Measurements from ENCODE around the gene SASH1.

SASH1 gene

GRCh38 chr6:148516217-148516616 is 173.6 kb downstream of the SASH1 start:
- Mint-ChIP-seq H3K4me3 (no peak overlapping the region), H3K9me3 (no peaks in the 10 kb centered on the region), H3K4me1 (no peaks in the 10 kb centered on the region), H3K27me3 (peaks cover 12% of the 10 kb centered on the region), H3K27ac (no peak overlapping the region), H3K36me3 (no peaks in the 10 kb centered on the region)
- no peak for DNase-seq
- CTCF ChIA-PET, result no interaction called here

GRCh38 chr6:148516617-148517016 is 174.0 kb downstream of the SASH1 start:
- H3K9me3 Mint-ChIP-seq, result no peaks in the 10 kb centered on the region
- no peaks in the 10 kb centered on the region for H3K36me3 Mint-ChIP-seq
- no peak for DNase-seq
- no peak overlapping the region for H3K4me3 Mint-ChIP-seq
- H3K4me1 Mint-ChIP-seq, result no peaks in the 10 kb centered on the region
- H3K27me3 Mint-ChIP-seq, result peaks cover 12% of the 10 kb centered on the region
- CTCF ChIA-PET, result no interaction called here
- no peak overlapping the region for H3K27ac Mint-ChIP-seq

- Mint-ChIP-seq H3K4me3 (no peak overlapping the region), H3K4me1 (no peaks in the 10 kb centered on the region), H3K9me3 (no peaks in the 10 kb centered on the region), H3K36me3 (no peaks in the 10 kb centered on the region), H3K27ac (no peak overlapping the region), H3K27me3 (peaks cover 12% of the 10 kb centered on the region)
- DNase-seq, result no peak
- CTCF ChIA-PET, result no interaction called here
Observed at GRCh38 chr6:148517470-148517869, 174.8 kb downstream of the SASH1 start.

- Mint-ChIP-seq H3K4me3 (no peak overlapping the region), H3K27ac (no peak overlapping the region), H3K4me1 (no peaks in the 10 kb centered on the region), H3K27me3 (peaks cover 6% of the 10 kb centered on the region), H3K9me3 (no peaks in the 10 kb centered on the region), H3K36me3 (no peaks in the 10 kb centered on the region)
- CTCF ChIA-PET, result no interaction called here
- no peak for DNase-seq
Observed at GRCh38 chr6:148518511-148519156, 176.0 kb downstream of the SASH1 start.

DNA sequence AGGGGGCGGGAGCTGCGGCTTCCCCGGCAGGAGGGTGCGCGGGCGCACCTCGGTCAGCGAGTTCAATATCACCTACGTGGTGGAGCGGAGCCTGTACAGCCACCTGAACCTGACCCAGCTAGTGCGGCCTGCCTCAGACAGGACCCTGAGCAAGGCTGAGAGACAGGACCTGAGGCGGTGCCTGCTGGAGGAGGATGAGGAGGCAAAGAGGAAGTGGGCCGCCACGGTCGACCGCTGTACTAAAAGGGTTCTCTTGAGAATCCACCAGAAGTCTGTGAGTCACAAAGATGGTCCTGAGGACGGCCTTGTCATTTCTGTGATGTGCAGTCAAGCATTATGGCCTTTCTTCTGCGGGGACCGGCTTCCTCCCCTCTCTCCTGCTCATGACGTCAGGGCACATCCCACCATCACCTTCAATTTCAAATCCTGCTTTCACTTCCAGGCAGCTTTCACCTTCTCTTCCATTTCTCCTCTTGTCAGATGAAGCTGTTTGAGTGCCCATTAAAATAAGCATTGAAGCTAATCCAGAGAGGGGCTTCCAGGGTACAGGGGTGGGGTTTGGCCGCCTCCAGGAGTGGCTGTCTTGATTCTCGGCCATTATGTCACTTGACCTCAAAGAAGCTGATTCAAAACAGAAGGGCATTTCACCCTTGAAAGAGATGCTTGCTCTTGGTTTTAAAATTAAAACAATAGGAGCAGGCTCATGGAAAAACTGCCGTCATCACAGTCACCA is 177.6 kb downstream of the SASH1 start:
- Mint-ChIP-seq H3K27ac (no peak overlapping the region), H3K4me3 (no peak overlapping the region)

DNA sequence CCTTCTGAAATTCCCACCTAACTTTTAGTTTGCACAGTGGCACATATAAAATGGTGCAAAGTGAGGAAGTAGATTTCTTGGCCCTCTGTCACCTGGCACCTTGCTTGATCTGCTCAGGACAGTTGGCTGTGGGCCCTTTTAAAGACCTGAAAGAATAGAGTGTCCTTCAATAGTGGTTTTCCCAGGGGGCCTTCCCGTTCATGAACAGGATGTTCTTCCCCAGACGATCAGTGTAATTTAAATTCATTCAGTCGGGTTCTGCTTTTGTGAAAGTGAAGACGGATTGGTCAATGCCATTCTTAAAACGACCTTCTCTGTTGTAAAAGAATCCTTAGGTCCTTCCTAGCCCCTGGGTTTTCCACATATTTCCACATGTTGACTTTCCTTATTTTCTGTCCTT is 178.5 kb downstream of the SASH1 start:
- Mint-ChIP-seq H3K36me3 (no peaks in the 10 kb centered on the region), H3K4me3 (no peak overlapping the region), H3K27me3 (peaks cover 4% of the 10 kb centered on the region), H3K9me3 (no peaks in the 10 kb centered on the region), H3K27ac (no peak overlapping the region), H3K4me1 (no peaks in the 10 kb centered on the region)
- CTCF ChIA-PET, result no interaction called here
- no peak for DNase-seq

More for the DNA sequence above, 177.6 kb downstream of the SASH1 start:
- Mint-ChIP-seq H3K4me1 (no peaks in the 10 kb centered on the region), H3K36me3 (no peaks in the 10 kb centered on the region), H3K27me3 (peaks cover 4% of the 10 kb centered on the region), H3K9me3 (no peaks in the 10 kb centered on the region)
- CTCF ChIA-PET, result no interaction called here
- DNase-seq, result no peak

- H3K4me1 Mint-ChIP-seq, result no peaks in the 10 kb centered on the region
- no peak overlapping the region for H3K27ac Mint-ChIP-seq
- DNase-seq, result no peak
- no peak overlapping the region for H3K4me3 Mint-ChIP-seq
- no peaks in the 10 kb centered on the region for H3K36me3 Mint-ChIP-seq
- CTCF ChIA-PET, result no interaction called here
- no peaks in the 10 kb centered on the region for H3K9me3 Mint-ChIP-seq
- H3K27me3 Mint-ChIP-seq, result peaks cover 2% of the 10 kb centered on the region
Observed at GRCh38 chr6:148521586-148521985, 178.9 kb downstream of the SASH1 start.

DNA sequence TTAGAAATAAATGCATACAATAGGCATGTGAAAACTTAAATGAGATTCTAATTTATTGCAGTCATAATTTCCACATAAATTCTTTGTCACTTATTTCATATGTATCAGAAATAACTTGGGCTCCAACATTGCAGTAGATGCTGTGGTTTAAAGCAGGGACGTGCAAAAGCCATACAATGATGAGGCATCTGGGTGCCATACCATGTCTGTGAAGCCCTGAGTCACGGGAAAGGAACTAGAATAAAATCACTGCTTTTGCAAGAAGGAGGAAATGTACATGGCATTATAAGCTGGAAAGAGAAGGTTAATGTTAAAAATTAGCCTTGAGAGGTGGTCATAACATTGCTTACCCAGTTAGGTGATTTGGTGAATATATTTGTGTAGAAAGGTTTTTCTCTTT is 180.4 kb downstream of the SASH1 start:
- H3K27ac Mint-ChIP-seq, result no peak overlapping the region
- DNase-seq, result no peak
- CTCF ChIA-PET, result no interaction called here
- no peaks in the 10 kb centered on the region for H3K27me3 Mint-ChIP-seq
- H3K9me3 Mint-ChIP-seq, result no peaks in the 10 kb centered on the region
- H3K4me1 Mint-ChIP-seq, result no peaks in the 10 kb centered on the region
- H3K36me3 Mint-ChIP-seq, result no peaks in the 10 kb centered on the region
- H3K4me3 Mint-ChIP-seq, result no peak overlapping the region

GRCh38 chr6:148523551-148523950 is 180.9 kb downstream of the SASH1 start:
- CTCF ChIA-PET, result no interaction called here
- no peak for DNase-seq
- Mint-ChIP-seq H3K9me3 (no peaks in the 10 kb centered on the region), H3K4me3 (no peak overlapping the region), H3K36me3 (no peaks in the 10 kb centered on the region), H3K4me1 (no peaks in the 10 kb centered on the region), H3K27ac (no peak overlapping the region), H3K27me3 (no peaks in the 10 kb centered on the region)

DNA sequence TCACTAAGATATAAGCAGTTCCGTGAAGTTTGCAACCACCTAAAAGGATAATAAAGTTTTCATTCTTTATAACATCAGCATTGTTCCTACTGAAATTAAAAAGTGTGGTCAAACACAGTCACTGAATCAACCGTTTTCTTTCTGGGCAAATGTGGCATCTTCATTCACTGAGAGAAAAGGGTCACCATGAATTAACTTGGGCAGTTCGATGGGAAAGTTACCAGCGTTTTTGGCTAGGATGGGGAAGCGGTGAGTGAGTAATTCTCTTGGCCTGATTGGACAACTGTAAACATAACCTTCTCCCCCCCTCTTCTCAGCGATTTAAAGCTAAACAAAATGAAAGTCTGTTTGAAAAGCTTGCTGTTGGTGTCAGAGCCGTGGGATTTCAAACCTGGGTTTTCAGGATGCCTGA is 181.8 kb downstream of the SASH1 start:
- no peaks in the 10 kb centered on the region for H3K4me1 Mint-ChIP-seq
- no peak overlapping the region for H3K4me3 Mint-ChIP-seq
- no peaks in the 10 kb centered on the region for H3K36me3 Mint-ChIP-seq
- no peak overlapping the region for H3K27ac Mint-ChIP-seq
- H3K9me3 Mint-ChIP-seq, result no peaks in the 10 kb centered on the region
- H3K27me3 Mint-ChIP-seq, result no peaks in the 10 kb centered on the region
- CTCF ChIA-PET, result no interaction called here
- DNase-seq, result no peak

GRCh38 chr6:148524976-148525375 is 182.3 kb downstream of the SASH1 start:
- H3K4me3 Mint-ChIP-seq, result no peak overlapping the region

GRCh38 chr6:148525453-148525852 is 182.8 kb downstream of the SASH1 start:
- Mint-ChIP-seq H3K4me1 (no peaks in the 10 kb centered on the region), H3K36me3 (no peaks in the 10 kb centered on the region), H3K27me3 (no peaks in the 10 kb centered on the region), H3K4me3 (no peak overlapping the region), H3K27ac (no peak overlapping the region), H3K9me3 (no peaks in the 10 kb centered on the region)
- no peak for DNase-seq
- CTCF ChIA-PET, result no interaction called here

More at GRCh38 chr6:148524976-148525375, 182.3 kb downstream of the SASH1 start:
- H3K4me1 Mint-ChIP-seq, result no peaks in the 10 kb centered on the region
- no peaks in the 10 kb centered on the region for H3K27me3 Mint-ChIP-seq
- H3K27ac Mint-ChIP-seq, result no peak overlapping the region
- H3K9me3 Mint-ChIP-seq, result no peaks in the 10 kb centered on the region
- CTCF ChIA-PET, result no interaction called here
- no peak for DNase-seq
- no peaks in the 10 kb centered on the region for H3K36me3 Mint-ChIP-seq

- DNase-seq, result no peak
- no peaks in the 10 kb centered on the region for H3K36me3 Mint-ChIP-seq
- H3K27ac Mint-ChIP-seq, result no peak overlapping the region
- no peaks in the 10 kb centered on the region for H3K27me3 Mint-ChIP-seq
- no peaks in the 10 kb centered on the region for H3K4me1 Mint-ChIP-seq
- H3K9me3 Mint-ChIP-seq, result no peaks in the 10 kb centered on the region
- CTCF ChIA-PET, result no interaction called here
- H3K4me3 Mint-ChIP-seq, result no peak overlapping the region
Observed at GRCh38 chr6:148526145-148526544, 183.5 kb downstream of the SASH1 start.

DNA sequence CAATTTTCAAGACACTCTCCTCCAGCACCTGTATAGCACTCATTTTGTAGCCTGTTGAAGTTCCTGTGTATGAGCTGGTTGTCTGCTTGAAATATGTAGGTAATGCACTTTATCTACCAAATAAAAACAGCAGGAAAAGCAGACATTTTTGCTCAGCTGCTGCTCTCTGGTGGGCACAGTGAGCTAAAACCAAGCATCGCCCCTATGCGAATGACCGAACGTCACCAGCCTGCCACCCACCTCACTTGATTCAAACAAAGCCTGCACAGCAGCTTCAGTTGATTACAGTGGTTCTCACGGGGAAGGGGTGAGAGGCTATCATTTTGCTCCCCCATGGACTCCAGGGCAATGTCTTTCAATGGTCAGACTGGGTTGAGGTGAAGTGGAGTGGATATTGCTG is 185.7 kb downstream of the SASH1 start:
- CTCF ChIA-PET, result no interaction called here
- Mint-ChIP-seq H3K36me3 (no peaks in the 10 kb centered on the region), H3K27me3 (no peaks in the 10 kb centered on the region), H3K9me3 (no peaks in the 10 kb centered on the region), H3K4me3 (no peak overlapping the region), H3K27ac (no peak overlapping the region), H3K4me1 (no peaks in the 10 kb centered on the region)
- DNase-seq, result no peak

- no peaks in the 10 kb centered on the region for H3K4me1 Mint-ChIP-seq
- no peak overlapping the region for H3K27ac Mint-ChIP-seq
- CTCF ChIA-PET, result no interaction called here
- H3K4me3 Mint-ChIP-seq, result no peak overlapping the region
- no peak for DNase-seq
- H3K27me3 Mint-ChIP-seq, result no peaks in the 10 kb centered on the region
- no peaks in the 10 kb centered on the region for H3K36me3 Mint-ChIP-seq
- H3K9me3 Mint-ChIP-seq, result no peaks in the 10 kb centered on the region
Observed at GRCh38 chr6:148529010-148529409, 186.4 kb downstream of the SASH1 start.

Data from activated naive CD4-positive, alpha-beta T cell treated with anti-CD3 and anti-CD28 coated beads, Interleukin-2, amount 10 ng/mL, durations not matched to agents 7 days and 5 days (primary cell).